ENCODE measurements around the gene LRRC32. TPM values are rescaled to one million over a fixed set of nuclear protein-coding genes. Genes with fewer than 3 reads are reported as not detected.

Gene LRRC32
- total RNA-seq, 1 experiment from 2014 or later: 0.46 TPM

DNA sequence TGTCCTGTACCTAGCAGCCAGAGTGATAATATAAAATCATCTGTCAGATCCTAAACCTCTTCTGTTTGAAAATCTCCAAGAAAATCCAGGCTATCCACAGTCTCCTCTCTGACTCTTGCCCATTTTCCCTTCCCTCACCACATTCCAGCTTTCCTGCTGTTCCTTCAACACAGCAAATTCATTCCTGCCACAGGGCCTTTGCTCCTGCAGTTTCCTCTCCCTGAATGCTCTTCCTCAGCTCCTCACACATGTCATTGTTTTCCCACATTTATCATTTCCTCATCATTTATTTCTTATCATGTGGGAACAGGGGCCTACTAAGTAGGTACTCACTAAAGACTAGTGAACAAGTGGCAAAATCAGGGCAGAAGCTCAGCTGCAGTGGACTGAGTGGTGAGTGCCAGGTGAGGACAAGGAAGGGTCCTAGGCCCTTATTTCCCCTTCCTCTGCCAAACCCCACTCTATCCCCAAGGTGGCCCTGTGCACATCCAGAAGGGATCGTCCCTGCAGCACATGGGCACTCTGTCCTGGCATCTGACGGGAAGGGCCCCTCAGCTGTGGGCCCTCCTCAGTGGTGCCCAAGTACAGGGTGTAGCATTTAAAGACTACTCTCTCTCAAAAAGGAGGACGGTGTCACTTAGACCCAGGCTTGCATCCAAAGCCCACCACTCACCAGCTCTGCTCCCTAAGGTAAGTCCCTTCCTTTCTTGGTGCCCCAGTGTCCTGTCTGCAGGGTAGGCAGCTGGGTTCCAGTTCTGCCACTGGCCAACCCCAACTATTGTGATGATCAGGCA is 2.0 kb downstream of the LRRC32 start:
- no peak overlapping the region for H3K4me2 ChIP-seq (ENCODE audit: insufficient read depth, insufficient read length, low read length)
- H3K4me3 Mint-ChIP-seq: no peak overlapping the region; a peak in 2 of 5 replicates

More for the DNA sequence above, 2.0 kb downstream of the LRRC32 start:
- Histone ChIP-seq H3K9ac (ENCODE audit: extremely low read depth, insufficient read length, low read length) (no peak overlapping the region), H4K5ac (ENCODE audit: insufficient read length, low read depth, low read length) (no peak overlapping the region), H3K56ac (ENCODE audit: insufficient read length, low read depth, low read length) (no peak overlapping the region), H2BK15ac (ENCODE audit: low read depth, low read length) (no peak overlapping the region), H3K14ac (ENCODE audit: insufficient read depth, low read length) (no peak overlapping the region), H3K27me3 (ENCODE audit: insufficient read depth, low read length) (peaks cover 2% of the 10 kb centered on the region; the same call in 1 of the 2 replicates), H3K27ac (ENCODE audit: insufficient read length, low read depth, low read length) (no peak overlapping the region), H3K79me2 (ENCODE audit: insufficient read depth, low read length) (no peaks in the 10 kb centered on the region), H2BK5ac (ENCODE audit: insufficient read length, low read length) (no peak overlapping the region), H3K4ac (ENCODE audit: low read depth, low read length) (no peak overlapping the region), H3K23ac (ENCODE audit: insufficient read length, low read depth, low read length) (no peak overlapping the region), H3K79me1 (ENCODE audit: insufficient read depth, low read depth, low read length, poor library complexity, severe bottlenecking) (no peaks in the 10 kb centered on the region), H2AK5ac (ENCODE audit: insufficient read length, low read length) (no peak overlapping the region), H4K91ac (ENCODE audit: insufficient read length, low read depth, low read length) (no peak overlapping the region), H2BK20ac (ENCODE audit: low read depth, low read length, poor library complexity, severe bottlenecking) (no peak overlapping the region), H3K9me3 (ENCODE audit: control insufficient read depth, low read depth, low read length) (no peaks in the 10 kb centered on the region), H3K18ac (ENCODE audit: insufficient read length, low read depth, low read length) (no peak overlapping the region), H2AFZ (ENCODE audit: low read length) (no peak overlapping the region), H3K4me1 (ENCODE audit: insufficient read depth, low read length) (no peaks in the 10 kb centered on the region; the same call in 1 of the 2 replicates), H4K8ac (replicated peaks; ENCODE audit: insufficient read length, low read depth, low read length) (no peak overlapping the region), H4K20me1 (ENCODE audit: control insufficient read depth, insufficient read depth, insufficient read length) (no peaks in the 10 kb centered on the region), H3T11ph (ENCODE audit: low read length) (no peak overlapping the region), H3K23me2 (ENCODE audit: insufficient read length, low read depth, low read length, poor library complexity, severe bottlenecking) (no peaks in the 10 kb centered on the region), H2BK120ac (ENCODE audit: low read depth, low read length, poor library complexity, severe bottlenecking) (no peak overlapping the region), H2BK12ac (ENCODE audit: insufficient read length, low read depth, low read length) (no peak overlapping the region)
- H3K27ac Mint-ChIP-seq: no peak overlapping the region
- no peak for DNase-seq
- no CpG with 5 or more reads among the region's 3 CpGs for WGBS (ENCODE audit: extremely low coverage, insufficient read length, low lambda C conversion rate)
- peaks cover 42% of the 10 kb centered on the region for H3K27me3 Mint-ChIP-seq (ENCODE audit: low read depth)
- TF ChIP-seq, protein P1, sequence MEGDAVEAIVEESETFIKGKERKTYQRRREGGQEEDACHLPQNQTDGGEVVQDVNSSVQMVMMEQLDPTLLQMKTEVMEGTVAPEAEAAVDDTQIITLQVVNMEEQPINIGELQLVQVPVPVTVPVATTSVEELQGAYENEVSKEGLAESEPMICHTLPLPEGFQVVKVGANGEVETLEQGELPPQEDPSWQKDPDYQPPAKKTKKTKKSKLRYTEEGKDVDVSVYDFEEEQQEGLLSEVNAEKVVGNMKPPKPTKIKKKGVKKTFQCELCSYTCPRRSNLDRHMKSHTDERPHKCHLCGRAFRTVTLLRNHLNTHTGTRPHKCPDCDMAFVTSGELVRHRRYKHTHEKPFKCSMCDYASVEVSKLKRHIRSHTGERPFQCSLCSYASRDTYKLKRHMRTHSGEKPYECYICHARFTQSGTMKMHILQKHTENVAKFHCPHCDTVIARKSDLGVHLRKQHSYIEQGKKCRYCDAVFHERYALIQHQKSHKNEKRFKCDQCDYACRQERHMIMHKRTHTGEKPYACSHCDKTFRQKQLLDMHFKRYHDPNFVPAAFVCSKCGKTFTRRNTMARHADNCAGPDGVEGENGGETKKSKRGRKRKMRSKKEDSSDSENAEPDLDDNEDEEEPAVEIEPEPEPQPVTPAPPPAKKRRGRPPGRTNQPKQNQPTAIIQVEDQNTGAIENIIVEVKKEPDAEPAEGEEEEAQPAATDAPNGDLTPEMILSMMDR (conservative IDR thresholded peaks at IDR 0.05): no peak
- no peaks in the 10 kb centered on the region; a peak in 1 of 7 replicates for H3K36me3 Mint-ChIP-seq (ENCODE audit: insufficient read depth in 1 of 3, low read depth in 3 of 3)
- H3K9me3 Mint-ChIP-seq: no peaks in the 10 kb centered on the region
- peaks cover 13 to 40% of the 10 kb centered on the region in 2 experiments for H3K4me1 Mint-ChIP-seq

Data from H9 (cell line).